ENCODE data around the gene LAMTOR3. TPM values are rescaled to one million over a fixed set of nuclear protein-coding genes. Genes with fewer than 3 reads are reported as not detected.

LAMTOR3 gene
- polyA plus RNA-seq, 1 donor: 83.0 TPM

DNA sequence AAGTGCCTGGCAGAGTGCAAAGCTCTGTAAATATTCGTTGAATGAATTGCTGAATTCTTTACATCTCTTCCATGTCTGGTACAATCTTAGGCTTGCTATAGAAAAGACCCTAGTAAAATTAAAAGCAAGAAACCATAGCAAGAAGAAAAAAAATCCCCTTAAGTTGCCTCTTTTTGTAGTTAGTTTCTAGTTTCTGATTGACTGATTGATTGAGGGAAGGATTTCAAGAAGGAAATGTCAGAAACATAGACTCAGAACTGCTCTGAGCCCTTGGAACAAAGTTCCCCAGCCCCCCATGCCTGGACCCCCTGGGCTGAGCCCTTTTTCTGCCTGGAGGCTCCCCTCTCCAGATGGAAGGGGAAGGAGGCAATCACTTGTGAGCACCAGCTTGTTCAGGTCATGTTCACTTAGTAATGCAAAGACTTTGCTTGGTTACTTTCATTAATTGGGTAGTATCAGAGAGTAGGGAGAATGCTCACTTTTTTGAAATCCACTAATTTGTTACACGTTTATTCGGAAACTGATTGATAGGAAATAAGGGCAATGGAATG is 42.0 kb downstream of the LAMTOR3 start:
- no peaks in the 10 kb centered on the region for H3K36me3 ChIP-seq (ENCODE audit: control insufficient read depth, insufficient read depth, low read length)
- H3K27ac ChIP-seq (ENCODE audit: low read length): no peak overlapping the region
- H3K4me1 ChIP-seq (ENCODE audit: control insufficient read depth, insufficient read depth, low read length): no peaks in the 10 kb centered on the region
- no peaks in the 10 kb centered on the region for H3K9me3 ChIP-seq (ENCODE audit: control insufficient read depth, low read depth, low read length)
- no peak overlapping the region for H3K4me3 ChIP-seq (ENCODE audit: low read length)
- H3K27me3 ChIP-seq (ENCODE audit: control insufficient read depth, insufficient read depth, low read length): no peaks in the 10 kb centered on the region
- 100% methylated on average over 2 of the region's 3 CpGs for WGBS (ENCODE audit: insufficient coverage, low lambda C conversion rate)
- no peak for DNase-seq

DNA sequence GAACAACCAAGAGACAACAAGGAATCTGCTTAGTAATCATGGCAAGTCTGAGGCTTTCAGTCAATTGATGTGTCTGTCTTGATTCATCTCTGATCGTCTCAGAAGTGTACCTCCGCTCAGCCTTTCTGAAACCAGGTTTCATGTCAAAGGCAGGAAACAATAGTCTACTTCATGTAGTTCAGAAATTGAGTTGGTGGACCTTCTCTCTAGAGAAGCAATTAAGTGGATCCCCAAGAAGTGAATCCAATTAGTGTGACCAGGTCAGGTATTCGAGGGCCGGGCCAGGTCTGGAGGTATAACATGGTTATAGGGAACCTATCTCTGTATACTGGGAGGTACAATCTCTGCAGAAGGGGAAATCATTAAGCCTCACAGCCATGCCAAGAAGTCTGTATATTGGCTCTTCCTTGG is 45.6 kb downstream of the LAMTOR3 start:
- Histone ChIP-seq H3K27ac (ENCODE audit: low read length) (no peak overlapping the region), H3K4me1 (ENCODE audit: control insufficient read depth, insufficient read depth, low read length) (peaks cover 4% of the 10 kb centered on the region), H3K9me3 (ENCODE audit: control insufficient read depth, low read depth, low read length) (no peaks in the 10 kb centered on the region), H3K4me3 (ENCODE audit: low read length) (no peak overlapping the region), H3K36me3 (ENCODE audit: control insufficient read depth, insufficient read depth, low read length) (no peaks in the 10 kb centered on the region), H3K27me3 (ENCODE audit: control insufficient read depth, insufficient read depth, low read length) (no peaks in the 10 kb centered on the region)
- WGBS (ENCODE audit: insufficient coverage, low lambda C conversion rate): no CpG with 5 or more reads among the region's 4 CpGs
- DNase-seq: no peak

GRCh38 chr4:99847362-99847976 is 46.8 kb downstream of the LAMTOR3 start:
- Histone ChIP-seq H3K27me3 (ENCODE audit: control insufficient read depth, insufficient read depth, low read length) (no peaks in the 10 kb centered on the region), H3K9me3 (ENCODE audit: control insufficient read depth, low read depth, low read length) (no peaks in the 10 kb centered on the region), H3K4me3 (ENCODE audit: low read length) (no peak overlapping the region), H3K27ac (ENCODE audit: low read length) (no peak overlapping the region), H3K36me3 (ENCODE audit: control insufficient read depth, insufficient read depth, low read length) (no peaks in the 10 kb centered on the region), H3K4me1 (ENCODE audit: control insufficient read depth, insufficient read depth, low read length) (peaks cover 4% of the 10 kb centered on the region)
- WGBS (ENCODE audit: insufficient coverage, low lambda C conversion rate): no CpG with 5 or more reads among the region's 10 CpGs
- DNase-seq: no peak

DNA sequence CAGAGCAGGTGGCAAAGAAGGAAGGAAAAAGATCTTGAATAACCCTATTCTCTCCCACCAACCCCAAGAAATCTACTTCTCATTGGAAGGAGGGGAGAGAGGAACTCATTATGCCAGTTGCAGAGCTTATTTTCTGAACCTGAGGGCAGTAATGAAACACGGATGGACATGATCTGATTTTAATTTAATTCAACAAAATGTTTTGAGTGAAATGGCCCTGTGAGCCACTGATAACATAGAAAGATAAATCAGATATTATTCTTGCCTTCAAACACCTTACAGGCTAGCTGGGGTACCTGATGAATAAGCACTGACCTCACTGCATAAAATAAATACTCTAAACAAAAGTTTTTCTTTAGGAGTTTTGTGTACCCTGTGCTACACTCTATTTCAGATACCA is 47.3 kb downstream of the LAMTOR3 start:
- DNase-seq: no peak
- H3K9me3 ChIP-seq (ENCODE audit: control insufficient read depth, low read depth, low read length): no peaks in the 10 kb centered on the region
- WGBS (ENCODE audit: insufficient coverage, low lambda C conversion rate): no CpG with 5 or more reads among the region's 1 CpG
- no peaks in the 10 kb centered on the region for H3K27me3 ChIP-seq (ENCODE audit: control insufficient read depth, insufficient read depth, low read length)
- H3K4me1 ChIP-seq (ENCODE audit: control insufficient read depth, insufficient read depth, low read length): peaks cover 4% of the 10 kb centered on the region
- H3K4me3 ChIP-seq (ENCODE audit: low read length): no peak overlapping the region
- H3K36me3 ChIP-seq (ENCODE audit: control insufficient read depth, insufficient read depth, low read length): no peaks in the 10 kb centered on the region
- no peak overlapping the region for H3K27ac ChIP-seq (ENCODE audit: low read length)

GRCh38 chr4:99845708-99846469 is 48.3 kb downstream of the LAMTOR3 start:
- Histone ChIP-seq H3K36me3 (ENCODE audit: control insufficient read depth, insufficient read depth, low read length) (no peaks in the 10 kb centered on the region), H3K9me3 (ENCODE audit: control insufficient read depth, low read depth, low read length) (no peaks in the 10 kb centered on the region), H3K4me1 (ENCODE audit: control insufficient read depth, insufficient read depth, low read length) (peaks cover 4% of the 10 kb centered on the region), H3K27me3 (ENCODE audit: control insufficient read depth, insufficient read depth, low read length) (no peaks in the 10 kb centered on the region), H3K4me3 (ENCODE audit: low read length) (no peak overlapping the region), H3K27ac (ENCODE audit: low read length) (no peak overlapping the region)
- DNase-seq: no peak
- WGBS (ENCODE audit: insufficient coverage, low lambda C conversion rate): no CpG with 5 or more reads among the region's 2 CpGs

DNA sequence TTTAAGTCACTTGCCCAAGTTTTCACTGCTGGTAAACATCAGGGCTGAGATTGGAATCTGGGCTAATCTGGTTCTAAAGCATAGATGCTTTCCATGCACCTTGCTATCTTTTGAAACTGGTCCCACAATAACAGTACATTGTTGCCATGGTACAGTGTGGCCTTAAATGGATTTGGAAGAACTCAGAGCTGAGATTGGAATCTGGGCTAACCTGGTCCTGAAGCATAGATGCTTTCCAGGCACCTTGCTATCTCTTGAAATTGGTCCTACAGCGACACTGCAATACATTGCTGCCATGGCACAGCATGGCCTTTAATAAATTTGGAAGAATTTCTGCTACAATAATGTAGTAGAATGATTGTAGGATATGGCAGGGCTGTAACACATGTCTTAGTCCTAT is 49.0 kb downstream of the LAMTOR3 start:
- DNase-seq: no peak
- Histone ChIP-seq H3K36me3 (ENCODE audit: control insufficient read depth, insufficient read depth, low read length) (no peaks in the 10 kb centered on the region), H3K27me3 (ENCODE audit: control insufficient read depth, insufficient read depth, low read length) (no peaks in the 10 kb centered on the region), H3K4me3 (ENCODE audit: low read length) (no peak overlapping the region), H3K9me3 (ENCODE audit: control insufficient read depth, low read depth, low read length) (no peaks in the 10 kb centered on the region), H3K4me1 (ENCODE audit: control insufficient read depth, insufficient read depth, low read length) (peaks cover 4% of the 10 kb centered on the region), H3K27ac (ENCODE audit: low read length) (no peak overlapping the region)
- no CpG with 5 or more reads among the region's 1 CpG for WGBS (ENCODE audit: insufficient coverage, low lambda C conversion rate)

GRCh38 chr4:99844048-99844447 is 50.2 kb downstream of the LAMTOR3 start:
- no peak for DNase-seq
- WGBS (ENCODE audit: insufficient coverage, low lambda C conversion rate): 100% methylated on average over 1 of the region's 7 CpGs
- no peak overlapping the region for H3K4me3 ChIP-seq (ENCODE audit: low read length)
- peaks cover 4% of the 10 kb centered on the region for H3K4me1 ChIP-seq (ENCODE audit: control insufficient read depth, insufficient read depth, low read length)
- no peak overlapping the region for H3K27ac ChIP-seq (ENCODE audit: low read length)
- no peaks in the 10 kb centered on the region for H3K27me3 ChIP-seq (ENCODE audit: control insufficient read depth, insufficient read depth, low read length)
- H3K9me3 ChIP-seq (ENCODE audit: control insufficient read depth, low read depth, low read length): no peaks in the 10 kb centered on the region
- no peaks in the 10 kb centered on the region for H3K36me3 ChIP-seq (ENCODE audit: control insufficient read depth, insufficient read depth, low read length)

- DNase-seq: no peak
- peaks cover 4% of the 10 kb centered on the region for H3K4me1 ChIP-seq (ENCODE audit: control insufficient read depth, insufficient read depth, low read length)
- H3K9me3 ChIP-seq (ENCODE audit: control insufficient read depth, low read depth, low read length): no peaks in the 10 kb centered on the region
- no peaks in the 10 kb centered on the region for H3K36me3 ChIP-seq (ENCODE audit: control insufficient read depth, insufficient read depth, low read length)
- no peaks in the 10 kb centered on the region for H3K27me3 ChIP-seq (ENCODE audit: control insufficient read depth, insufficient read depth, low read length)
- H3K4me3 ChIP-seq (ENCODE audit: low read length): no peak overlapping the region
- H3K27ac ChIP-seq (ENCODE audit: low read length): no peak overlapping the region
Measured at GRCh38 chr4:99843413-99843812, 50.8 kb downstream of the LAMTOR3 start.

- H3K4me1 ChIP-seq (ENCODE audit: control insufficient read depth, insufficient read depth, low read length): no peaks in the 10 kb centered on the region
- no peak overlapping the region for H3K4me3 ChIP-seq (ENCODE audit: low read length)
- no peaks in the 10 kb centered on the region for H3K36me3 ChIP-seq (ENCODE audit: control insufficient read depth, insufficient read depth, low read length)
- no peaks in the 10 kb centered on the region for H3K9me3 ChIP-seq (ENCODE audit: control insufficient read depth, low read depth, low read length)
- 100% methylated on average over 1 of the region's 4 CpGs for WGBS (ENCODE audit: insufficient coverage, low lambda C conversion rate)
- no peak overlapping the region for H3K27ac ChIP-seq (ENCODE audit: low read length)
- H3K27me3 ChIP-seq (ENCODE audit: control insufficient read depth, insufficient read depth, low read length): no peaks in the 10 kb centered on the region
- no peak for DNase-seq
Measured at GRCh38 chr4:99841129-99841528, 53.1 kb downstream of the LAMTOR3 start.

DNA sequence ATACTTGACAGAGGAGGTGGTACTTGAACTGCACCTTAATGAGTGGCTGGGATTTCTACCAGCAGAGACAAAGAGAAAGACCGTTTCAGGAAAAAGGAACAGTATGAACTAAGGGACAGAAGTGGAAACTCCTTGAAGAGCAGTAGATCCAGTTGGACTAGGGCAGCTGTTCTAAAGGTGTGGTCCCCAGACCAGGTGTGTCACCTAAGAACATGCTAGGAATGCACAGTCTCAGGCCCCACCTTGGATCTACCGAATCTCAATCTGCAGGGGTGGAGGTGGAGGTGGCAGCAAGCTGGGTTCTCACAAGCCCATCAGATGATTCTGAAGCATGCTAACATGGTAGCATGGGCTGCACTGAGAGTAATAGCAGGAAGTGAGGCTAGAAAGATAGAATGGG is 55.3 kb downstream of the LAMTOR3 start:
- no peaks in the 10 kb centered on the region for H3K27me3 ChIP-seq (ENCODE audit: control insufficient read depth, insufficient read depth, low read length)
- no peaks in the 10 kb centered on the region for H3K36me3 ChIP-seq (ENCODE audit: control insufficient read depth, insufficient read depth, low read length)
- H3K4me3 ChIP-seq (ENCODE audit: low read length): no peak overlapping the region
- H3K9me3 ChIP-seq (ENCODE audit: control insufficient read depth, low read depth, low read length): no peaks in the 10 kb centered on the region
- no peak for DNase-seq
- no CpG with 5 or more reads among the region's 2 CpGs for WGBS (ENCODE audit: insufficient coverage, low lambda C conversion rate)
- no peak overlapping the region for H3K27ac ChIP-seq (ENCODE audit: low read length)
- no peaks in the 10 kb centered on the region for H3K4me1 ChIP-seq (ENCODE audit: control insufficient read depth, insufficient read depth, low read length)

- no peaks in the 10 kb centered on the region for H3K36me3 ChIP-seq (ENCODE audit: control insufficient read depth, insufficient read depth, low read length)
- no peaks in the 10 kb centered on the region for H3K9me3 ChIP-seq (ENCODE audit: control insufficient read depth, low read depth, low read length)
- no peaks in the 10 kb centered on the region for H3K27me3 ChIP-seq (ENCODE audit: control insufficient read depth, insufficient read depth, low read length)
- H3K27ac ChIP-seq (ENCODE audit: low read length): no peak overlapping the region
- no peak overlapping the region for H3K4me3 ChIP-seq (ENCODE audit: low read length)
- 100% methylated on average over 1 of the region's 2 CpGs for WGBS (ENCODE audit: insufficient coverage, low lambda C conversion rate)
- no peaks in the 10 kb centered on the region for H3K4me1 ChIP-seq (ENCODE audit: control insufficient read depth, insufficient read depth, low read length)
- no peak for DNase-seq
Measured at GRCh38 chr4:99835942-99836341, 58.3 kb downstream of the LAMTOR3 start.
